ENCODE data around the gene GRIN1. TPM values are rescaled to one million over a fixed set of nuclear protein-coding genes. Genes with fewer than 3 reads are reported as not detected.

Gene GRIN1
- total and polyA plus RNA-seq, 2 of the 13 experiments (the other 11 are each of a cell fraction or from before 2014, with no cell fraction given) = 0.13 TPM; not detected in 1

- TF ChIP-seq PRDM15 (CRISPR knock-in tag; IDR thresholded peaks at IDR 0.05) = peak; percentile 36; the same call in 1 of the 2 replicates
- no peak for TF ChIP-seq UBTF (CRISPR knock-in tag; IDR thresholded peaks at IDR 0.05)
- TF ChIP-seq MYPOP (CRISPR knock-in tag; IDR thresholded peaks at IDR 0.05) = no peak
- TF ChIP-seq TFDP2 (CRISPR knock-in tag; IDR thresholded peaks at IDR 0.05) = no peak
- TF ChIP-seq REL (CRISPR knock-in tag; conservative IDR thresholded peaks at IDR 0.05) = no peak
- TF ChIP-seq HHEX (CRISPR knock-in tag; IDR thresholded peaks at IDR 0.05) = no peak
- TF ChIP-seq MED8 (CRISPR knock-in tag; IDR thresholded peaks at IDR 0.05; ENCODE audit: insufficient replicate concordance) = no peak
- TF ChIP-seq PPARG (CRISPR knock-in tag; conservative IDR thresholded peaks at IDR 0.05) = no peak
- TF ChIP-seq ZNF431 (CRISPR knock-in tag; IDR thresholded peaks at IDR 0.05; ENCODE audit: borderline replicate concordance, low read depth) = no peak
- TF ChIP-seq ISL2 (CRISPR knock-in tag; IDR thresholded peaks at IDR 0.05) = no peak
- no peak for TF ChIP-seq ARID4A (CRISPR knock-in tag; IDR thresholded peaks at IDR 0.05; ENCODE audit: borderline replicate concordance)
- no peak for TF ChIP-seq ZMYM2 (CRISPR knock-in tag; IDR thresholded peaks at IDR 0.05)
- TF ChIP-seq YEATS2 (CRISPR knock-in tag; IDR thresholded peaks at IDR 0.05; ENCODE audit: borderline replicate concordance) = no peak
- TF ChIP-seq ZNF605 (CRISPR knock-in tag; IDR thresholded peaks at IDR 0.05) = no peak
- TF ChIP-seq JUNB (CRISPR knock-in tag; IDR thresholded peaks at IDR 0.05; ENCODE audit: borderline replicate concordance) = no peak
- TF ChIP-seq EZH2 (conservative IDR thresholded peaks at IDR 0.05; ENCODE audit: low read depth, low read length) = peak; percentile 83
Measured at GRCh38 chr9:137167747-137168572, 29.0 kb downstream of the GRIN1 start (continued).

All from HepG2 (cell line).